HS-5 (cell line): Measurements from ENCODE around the gene CFTR.
"Not testable (repeated sequence)": the region's sequence is repeated elsewhere in the genome, so short reads cannot be mapped to it uniquely, and the experiment has no call there.

Experiments
- DNase-seq: peaks from one replicate; pipeline ENCODE4 v3.0.0-alpha.2; 2012; ENCODE audit warnings: low read depth

The CFTR gene

DNA sequence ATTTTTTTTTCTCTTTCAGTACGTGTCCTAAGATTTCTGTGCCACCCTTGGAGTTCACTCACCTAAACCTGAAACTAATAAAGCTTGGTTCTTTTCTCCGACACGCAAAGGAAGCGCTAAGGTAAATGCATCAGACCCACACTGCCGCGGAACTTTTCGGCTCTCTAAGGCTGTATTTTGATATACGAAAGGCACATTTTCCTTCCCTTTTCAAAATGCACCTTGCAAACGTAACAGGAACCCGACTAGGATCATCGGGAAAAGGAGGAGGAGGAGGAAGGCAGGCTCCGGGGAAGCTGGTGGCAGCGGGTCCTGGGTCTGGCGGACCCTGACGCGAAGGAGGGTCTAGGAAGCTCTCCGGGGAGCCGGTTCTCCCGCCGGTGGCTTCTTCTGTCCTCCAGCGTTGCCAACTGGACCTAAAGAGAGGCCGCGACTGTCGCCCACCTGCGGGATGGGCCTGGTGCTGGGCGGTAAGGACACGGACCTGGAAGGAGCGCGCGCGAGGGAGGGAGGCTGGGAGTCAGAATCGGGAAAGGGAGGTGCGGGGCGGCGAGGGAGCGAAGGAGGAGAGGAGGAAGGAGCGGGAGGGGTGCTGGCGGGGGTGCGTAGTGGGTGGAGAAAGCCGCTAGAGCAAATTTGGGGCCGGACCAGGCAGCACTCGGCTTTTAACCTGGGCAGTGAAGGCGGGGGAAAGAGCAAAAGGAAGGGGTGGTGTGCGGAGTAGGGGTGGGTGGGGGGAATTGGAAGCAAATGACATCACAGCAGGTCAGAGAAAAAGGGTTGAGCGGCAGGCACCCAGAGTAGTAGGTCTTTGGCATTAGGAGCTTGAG, at the start of gene CFTR:
Gene CFTR (plus strand): TSS at position 801 of the 830 bp plus-strand sequence. CDS start 70 bp downstream, outside the sequence.
- no peak for DNase-seq

GRCh38 chr7:117435475-117436043, 44.3 kb upstream of the CFTR start:
- no peak for DNase-seq

- no peak for DNase-seq
Measured at GRCh38 chr7:117444646-117445045, 35.2 kb upstream of the CFTR start.

DNA sequence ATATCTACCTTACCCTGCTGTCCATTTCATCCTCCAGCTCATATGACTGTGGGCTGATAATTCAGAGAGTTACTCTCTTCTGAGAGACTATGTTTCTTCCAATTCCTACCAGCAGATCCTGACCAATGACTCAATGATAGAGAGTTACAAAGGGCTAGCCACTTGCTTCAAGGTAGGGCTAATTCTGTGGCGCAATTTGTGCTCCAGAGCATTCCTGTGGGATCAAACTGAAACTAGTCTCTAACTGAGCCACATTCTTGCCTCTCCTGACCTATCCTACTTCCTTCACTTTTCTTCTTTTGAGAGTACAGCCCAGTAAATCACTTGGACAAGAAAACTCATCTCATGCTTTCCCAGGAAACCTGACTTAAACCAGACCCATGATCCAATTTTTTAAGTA, 34.6 kb upstream of the CFTR start:
- DNase-seq = no peak

GRCh38 chr7:117446220-117446815, 33.5 kb upstream of the CFTR start:
- DNase-seq = no peak

DNA sequence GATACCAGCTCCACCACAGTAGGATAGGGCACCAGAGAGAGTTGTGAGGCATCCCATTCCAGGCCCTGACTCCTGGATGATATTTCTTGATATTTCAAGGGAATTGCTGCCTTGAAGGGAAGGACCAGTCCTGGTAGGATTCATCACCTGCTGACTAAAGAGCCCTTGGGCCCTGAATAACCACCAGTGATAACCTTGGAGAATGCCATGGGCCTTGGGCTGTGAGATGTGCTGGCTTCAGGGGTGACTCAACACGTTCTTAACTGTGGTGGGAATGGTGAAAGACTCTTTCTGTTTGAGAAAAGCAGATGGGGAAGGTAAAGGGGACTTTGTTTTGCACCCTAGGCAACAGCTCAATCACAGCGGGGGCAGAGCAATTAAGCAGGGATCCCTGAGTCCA, 31.2 kb upstream of the CFTR start:
- no peak for DNase-seq

DNA sequence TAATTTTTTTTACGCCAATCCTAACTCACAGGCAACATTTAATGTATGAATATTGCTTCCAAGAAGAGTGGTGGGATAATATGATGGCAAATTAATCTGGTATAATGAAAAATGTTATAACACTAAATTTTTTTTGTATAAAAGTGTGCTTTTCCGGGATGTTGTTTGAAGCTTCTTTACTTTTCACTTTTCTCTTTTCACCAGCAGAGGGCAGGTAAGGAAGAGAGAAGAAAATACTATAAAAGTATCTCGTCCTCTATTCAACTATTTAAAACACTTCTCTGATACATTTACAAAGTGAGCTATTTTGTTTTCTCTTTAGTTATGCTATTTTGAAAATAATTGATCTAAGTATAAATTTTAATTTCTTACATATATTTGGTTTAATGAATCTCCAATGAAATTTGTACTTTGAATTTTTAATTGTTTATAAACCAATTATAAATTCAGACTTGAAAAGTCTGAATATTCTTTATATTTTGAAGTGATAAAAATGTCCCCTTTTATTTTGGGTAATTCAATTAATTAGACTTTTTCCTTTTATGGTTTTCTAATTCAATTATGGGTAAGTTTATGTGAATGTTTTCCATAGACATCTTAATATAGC, 20.7 kb upstream of the CFTR start:
- peak; percentile 4 for DNase-seq

DNA sequence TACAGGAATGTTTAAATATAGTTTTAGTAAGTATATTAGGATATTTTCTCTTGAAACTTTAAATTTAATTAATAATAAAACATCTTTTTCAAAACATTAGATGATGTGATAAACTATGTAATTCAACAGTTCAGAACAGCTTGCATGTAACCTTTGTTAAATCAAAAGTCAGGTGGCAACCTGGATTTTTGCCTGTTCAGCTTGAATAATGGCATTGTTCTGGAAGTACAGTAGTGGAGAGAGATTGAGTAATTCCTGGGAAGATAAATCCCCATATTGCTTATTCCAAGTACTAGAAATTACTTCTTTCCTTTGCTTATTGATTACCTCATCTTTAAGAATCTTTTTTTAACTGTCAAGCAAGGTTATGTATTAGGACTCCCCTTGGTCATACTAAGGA, 20.1 kb upstream of the CFTR start:
- no peak for DNase-seq

DNA sequence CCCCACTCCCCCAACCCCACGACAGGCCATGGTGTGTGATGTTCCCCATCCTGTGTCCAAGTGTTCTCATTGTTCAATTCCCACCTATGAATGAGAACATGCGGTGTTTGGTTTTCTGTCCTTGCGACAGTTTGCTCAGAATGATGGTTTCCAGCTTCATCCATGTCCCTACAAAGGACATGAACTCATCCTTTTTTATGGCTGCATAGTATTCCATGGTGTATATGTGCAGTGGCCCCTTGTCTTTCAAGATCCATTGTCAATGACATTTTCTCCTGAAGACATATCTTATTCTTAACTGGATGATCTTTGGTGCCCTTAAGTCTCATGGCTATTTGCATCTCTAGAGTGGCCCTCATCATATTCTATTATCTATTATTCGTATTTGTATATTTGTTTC, 19.0 kb upstream of the CFTR start:
- DNase-seq = not testable (repeated sequence)

GRCh38 chr7:117468174-117468573, 11.7 kb upstream of the CFTR start:
- no peak for DNase-seq

DNA sequence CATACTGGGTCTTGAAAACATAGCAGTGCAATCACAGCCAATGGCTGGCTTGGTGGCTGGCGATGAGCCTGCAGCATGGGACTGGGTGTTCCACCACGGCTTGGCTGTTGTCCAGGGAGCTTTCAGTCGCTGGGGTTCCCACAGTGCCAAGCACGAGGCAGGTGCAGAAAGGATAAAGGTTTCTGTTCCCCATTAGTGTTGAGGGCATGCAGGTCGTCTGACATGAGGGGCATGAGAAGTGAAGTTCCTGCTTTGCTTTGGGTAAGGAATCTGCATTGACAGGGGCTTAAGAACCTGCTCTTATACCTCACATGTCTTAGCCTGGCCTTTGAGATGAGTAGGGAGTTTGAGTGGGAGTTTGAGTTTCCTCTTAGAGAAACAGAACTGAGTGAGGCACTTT, 9.0 kb upstream of the CFTR start:
- DNase-seq = no peak

DNA sequence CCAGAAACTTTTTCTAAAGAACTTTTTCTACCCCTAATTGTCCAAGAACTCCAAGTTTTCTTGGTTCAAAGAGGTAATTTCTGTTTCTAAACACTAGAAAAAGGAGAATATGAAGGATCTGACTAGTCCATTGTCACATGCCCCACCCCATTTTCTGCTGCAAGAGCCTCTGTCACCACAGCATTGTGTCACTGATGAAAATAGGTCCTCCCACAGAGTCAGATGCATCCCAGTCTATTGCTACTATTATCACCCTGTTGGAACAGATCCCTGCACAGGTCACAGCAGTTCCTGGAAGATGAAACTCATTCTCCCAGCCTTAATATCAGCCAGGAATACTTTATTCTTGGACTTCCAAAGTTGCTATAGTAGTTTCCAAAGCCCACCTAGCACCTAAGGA, 7.5 kb upstream of the CFTR start:
- no peak for DNase-seq

- DNase-seq = no peak
Measured at GRCh38 chr7:117476557-117477215, 3.1 kb upstream of the CFTR start.

DNA sequence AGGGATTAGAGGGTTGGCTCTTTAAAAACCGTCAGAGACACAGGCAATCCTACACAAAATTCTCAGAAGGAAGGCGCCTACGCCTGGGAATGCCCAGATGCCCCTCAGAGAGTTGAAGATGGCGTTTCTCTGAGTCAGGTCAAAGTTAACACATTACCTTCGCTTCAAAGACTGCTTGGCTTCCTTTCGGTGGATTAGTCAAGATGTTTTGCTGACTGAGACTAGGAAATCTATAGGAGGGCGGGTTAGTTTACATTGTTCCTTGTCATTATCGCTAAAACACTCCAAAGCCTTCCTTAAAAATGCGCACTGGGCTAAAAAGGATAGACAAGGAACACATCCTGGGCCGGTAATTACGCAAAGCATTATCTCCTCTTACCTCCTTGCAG, 995 bp upstream of the CFTR start:
- DNase-seq = no peak

DNA sequence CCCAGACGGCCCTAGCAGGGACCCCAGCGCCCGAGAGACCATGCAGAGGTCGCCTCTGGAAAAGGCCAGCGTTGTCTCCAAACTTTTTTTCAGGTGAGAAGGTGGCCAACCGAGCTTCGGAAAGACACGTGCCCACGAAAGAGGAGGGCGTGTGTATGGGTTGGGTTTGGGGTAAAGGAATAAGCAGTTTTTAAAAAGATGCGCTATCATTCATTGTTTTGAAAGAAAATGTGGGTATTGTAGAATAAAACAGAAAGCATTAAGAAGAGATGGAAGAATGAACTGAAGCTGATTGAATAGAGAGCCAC, 184 bp downstream of the CFTR start:
- DNase-seq = no peak

DNA sequence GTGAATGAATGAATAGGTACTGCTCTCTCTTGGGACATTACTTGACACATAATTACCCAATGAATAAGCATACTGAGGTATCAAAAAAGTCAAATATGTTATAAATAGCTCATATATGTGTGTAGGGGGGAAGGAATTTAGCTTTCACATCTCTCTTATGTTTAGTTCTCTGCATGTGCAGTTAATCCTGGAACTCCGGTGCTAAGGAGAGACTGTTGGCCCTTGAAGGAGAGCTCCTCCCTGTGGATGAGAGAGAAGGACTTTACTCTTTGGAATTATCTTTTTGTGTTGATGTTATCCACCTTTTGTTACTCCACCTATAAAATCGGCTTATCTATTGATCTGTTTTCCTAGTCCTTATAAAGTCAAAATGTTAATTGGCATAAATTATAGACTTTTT, 1.2 kb downstream of the CFTR start:
- no peak for DNase-seq

DNA sequence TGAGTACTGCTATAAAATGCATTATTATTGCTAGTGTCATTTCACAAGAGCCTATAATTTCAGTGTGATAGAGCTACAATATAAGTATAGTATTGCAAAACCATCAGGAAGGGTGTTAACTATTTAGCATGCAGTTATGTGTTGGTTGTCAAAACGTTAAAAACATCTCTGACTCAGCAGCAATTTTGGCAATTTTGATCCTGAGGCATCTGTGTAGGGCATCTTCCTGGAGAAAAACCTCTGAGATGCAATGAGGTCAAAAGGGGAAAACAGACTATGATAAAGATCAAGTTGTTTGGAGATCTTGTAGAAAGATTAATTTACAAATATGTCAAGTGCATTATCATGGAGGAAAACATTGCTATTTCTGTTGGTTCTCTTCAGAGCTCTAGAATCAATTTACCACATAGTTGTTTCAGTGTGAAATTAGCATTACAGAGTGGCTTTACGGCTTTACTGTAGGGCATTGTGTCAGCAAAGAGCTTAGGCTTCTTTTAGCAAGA, 5.3 kb downstream of the CFTR start:
- DNase-seq = no peak

- no peak for DNase-seq
Measured at GRCh38 chr7:117489016-117489415, 9.2 kb downstream of the CFTR start.

GRCh38 chr7:117489430-117489829, 9.6 kb downstream of the CFTR start:
- no peak for DNase-seq

DNA sequence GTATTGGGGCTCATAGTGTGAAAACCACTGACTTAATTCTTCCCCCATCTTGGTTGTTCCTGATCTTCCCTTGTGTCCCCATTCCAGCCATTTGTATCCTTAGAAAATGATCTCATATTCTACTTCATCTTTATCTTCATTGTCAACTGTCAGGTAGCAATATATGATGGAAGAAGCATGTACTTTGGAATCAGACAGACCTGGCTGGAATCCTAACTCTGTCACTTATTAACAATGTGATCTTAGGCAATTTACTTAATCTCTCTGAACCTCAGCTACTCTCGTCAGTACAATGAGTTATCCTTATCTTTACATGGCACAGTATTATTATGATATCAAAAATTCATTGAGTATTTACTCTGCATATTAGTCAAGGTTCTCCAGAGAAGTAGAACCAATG, 10.1 kb downstream of the CFTR start:
- DNase-seq = no peak

DNA sequence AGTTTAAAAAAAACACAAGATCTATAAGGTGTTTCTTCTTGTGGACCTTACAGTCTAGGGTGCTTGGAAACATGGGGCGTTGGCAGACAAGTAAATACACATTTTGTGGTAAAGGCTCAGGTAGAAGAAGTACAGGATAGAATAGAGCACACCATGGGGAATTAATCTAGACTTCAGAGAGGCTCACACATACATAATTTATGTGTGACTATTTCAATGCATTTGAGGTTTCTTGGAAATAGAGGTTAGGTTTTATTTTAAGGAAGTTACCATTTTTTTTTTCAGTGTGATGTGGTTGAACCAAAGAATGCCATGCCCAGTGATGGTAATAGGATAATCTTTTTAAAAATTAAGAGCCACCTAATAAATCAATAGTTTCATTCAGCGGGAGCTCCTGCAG, 12.8 kb downstream of the CFTR start:
- DNase-seq = no peak

DNA sequence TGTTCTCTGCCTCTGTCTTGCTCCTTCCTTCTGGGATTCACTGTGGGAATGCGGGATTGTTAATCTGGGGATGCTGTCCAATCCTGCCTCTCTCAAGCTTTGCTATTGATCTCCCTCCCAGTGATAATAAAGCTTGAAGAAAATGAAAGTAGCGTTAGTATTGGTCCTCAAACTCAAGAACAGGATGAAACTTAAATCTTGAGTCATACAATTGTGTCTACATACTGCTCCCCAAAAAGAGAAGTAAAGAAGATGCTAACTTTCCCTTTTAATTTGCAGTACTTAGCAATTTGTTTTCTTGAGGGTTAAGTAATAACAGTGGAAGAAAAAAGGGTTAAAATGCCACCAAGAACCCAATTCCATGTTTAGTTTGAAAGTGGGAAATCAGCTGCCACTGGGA, 13.6 kb downstream of the CFTR start:
- DNase-seq = no peak

DNA sequence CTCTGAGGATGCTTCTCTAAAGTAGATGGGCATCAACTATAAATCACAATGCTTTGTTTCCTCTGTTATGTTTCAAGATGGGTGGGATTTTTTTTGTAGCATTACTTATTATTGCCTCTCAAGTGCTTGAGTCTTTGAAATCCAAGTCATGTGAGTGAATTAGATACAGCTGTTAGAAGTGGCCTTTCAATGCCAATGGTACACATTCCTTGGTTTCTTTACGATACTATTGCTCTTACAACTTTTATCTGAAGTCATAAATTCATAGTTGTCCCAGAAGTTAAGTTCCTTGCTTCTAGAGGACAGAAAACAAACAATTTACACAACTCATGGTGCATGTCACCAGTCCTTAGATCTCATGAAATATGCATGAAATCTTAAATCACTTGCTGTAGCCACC, 15.5 kb downstream of the CFTR start:
- DNase-seq = no peak
